Measurements from ENCODE around the gene DCAF7. TPM values are rescaled to one million over a fixed set of nuclear protein-coding genes. Genes with fewer than 3 reads are reported as not detected.

DCAF7 gene
- total RNA-seq, 4 donors from 2014 or later = 16.5 to 34.1 (median 22.0) TPM

- no peak overlapping the region for H3K27ac ChIP-seq
- H3K4me3 ChIP-seq = no peak overlapping the region
- intact Hi-C loops (cut with DNase I; ENCODE audit: low total_unique reads) (no loop called here), in situ Hi-C loops (cut with MboI; ENCODE audit: low sequenced_read_pairs in 4 of 4) (no loop called here)
- no peak for DNase-seq
- TF ChIP-seq CTCF (IDR thresholded peaks at IDR 0.05 in 4 of 5, conservative IDR thresholded peaks at IDR 0.05 in 1 of 5) (no peak), POLR2A (IDR thresholded peaks at IDR 0.05) (no peak)
- H3K27me3 ChIP-seq = no peaks in the 10 kb centered on the region
- no peaks in the 10 kb centered on the region for H3K9me3 ChIP-seq
- H3K36me3 ChIP-seq = no peaks in the 10 kb centered on the region
- ATAC-seq = no peak
- peaks cover 23 to 24% of the 10 kb centered on the region in 2 donors for H3K4me1 ChIP-seq
These were observed 8.2 kb downstream of the DCAF7 start for GRCh38 chr17:63558441-63558840.

DNA sequence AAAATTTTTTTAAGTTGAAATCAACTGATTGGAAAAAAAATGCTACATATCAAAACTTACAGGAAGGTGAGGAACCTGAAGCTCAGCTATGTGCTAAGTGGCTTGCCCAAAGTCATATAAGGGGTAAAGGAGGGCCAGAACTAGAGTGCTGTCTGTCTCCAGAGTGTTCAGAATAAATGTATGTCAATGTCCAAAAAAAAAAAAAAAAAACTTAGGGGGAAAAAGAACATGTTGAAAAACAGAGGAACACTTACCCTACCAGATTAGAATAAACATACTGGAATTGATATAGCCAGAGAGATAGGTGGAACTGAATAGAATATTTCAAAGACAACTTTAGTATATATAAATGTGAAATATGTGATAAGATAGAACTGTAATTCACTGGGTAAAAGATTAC lies 11.5 kb downstream of the DCAF7 start:
- Histone ChIP-seq H3K36me3 (no peaks in the 10 kb centered on the region), H3K4me1 (peaks cover 3% of the 10 kb centered on the region in 2 donors), H3K27ac (no peak overlapping the region), H3K9me3 (no peaks in the 10 kb centered on the region), H3K27me3 (no peaks in the 10 kb centered on the region), H3K4me3 (no peak overlapping the region)
- TF ChIP-seq POLR2A (IDR thresholded peaks at IDR 0.05) (no peak), CTCF (IDR thresholded peaks at IDR 0.05 in 4 of 5, conservative IDR thresholded peaks at IDR 0.05 in 1 of 5) (no peak)
- in situ Hi-C loops (cut with MboI; ENCODE audit: low sequenced_read_pairs in 4 of 4) = no loop called here
- intact Hi-C loops (cut with DNase I; ENCODE audit: low total_unique reads) = no loop called here
- DNase-seq = no peak
- no peak for ATAC-seq

DNA sequence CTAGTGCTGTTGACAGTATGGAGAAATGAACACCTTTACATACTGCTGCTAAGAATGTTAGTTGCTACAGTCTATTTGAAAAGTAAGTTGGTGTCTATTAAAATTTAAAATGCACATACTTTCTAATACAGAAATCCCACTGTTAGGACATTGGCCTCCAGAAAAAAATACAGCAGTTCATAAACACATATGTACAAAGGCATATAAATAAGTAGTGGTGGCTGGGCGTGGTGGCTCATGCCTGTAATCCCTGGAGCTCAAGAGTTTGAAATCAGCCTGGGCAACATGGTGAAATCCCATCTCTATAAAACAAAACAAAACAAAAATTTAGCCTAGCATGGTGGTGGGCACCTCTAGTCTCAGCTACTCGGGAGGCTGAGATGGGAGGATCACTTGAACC lies 13.1 kb downstream of the DCAF7 start:
- Histone ChIP-seq H3K36me3 (no peaks in the 10 kb centered on the region), H3K4me3 (no peak overlapping the region), H3K4me1 (peaks cover 0 to 3% of the 10 kb centered on the region in 2 donors), H3K27me3 (no peaks in the 10 kb centered on the region), H3K9me3 (no peaks in the 10 kb centered on the region), H3K27ac (no peak overlapping the region)
- TF ChIP-seq POLR2A (IDR thresholded peaks at IDR 0.05) = no peak
- TF ChIP-seq CTCF (IDR thresholded peaks at IDR 0.05 in 4 of 5, conservative IDR thresholded peaks at IDR 0.05 in 1 of 5) = no peak
- in situ Hi-C loops (cut with MboI; ENCODE audit: low sequenced_read_pairs in 4 of 4) (no loop called here), intact Hi-C loops (cut with DNase I; ENCODE audit: low total_unique reads) (no loop called here)
- ATAC-seq = no peak
- no peak for DNase-seq

DNA sequence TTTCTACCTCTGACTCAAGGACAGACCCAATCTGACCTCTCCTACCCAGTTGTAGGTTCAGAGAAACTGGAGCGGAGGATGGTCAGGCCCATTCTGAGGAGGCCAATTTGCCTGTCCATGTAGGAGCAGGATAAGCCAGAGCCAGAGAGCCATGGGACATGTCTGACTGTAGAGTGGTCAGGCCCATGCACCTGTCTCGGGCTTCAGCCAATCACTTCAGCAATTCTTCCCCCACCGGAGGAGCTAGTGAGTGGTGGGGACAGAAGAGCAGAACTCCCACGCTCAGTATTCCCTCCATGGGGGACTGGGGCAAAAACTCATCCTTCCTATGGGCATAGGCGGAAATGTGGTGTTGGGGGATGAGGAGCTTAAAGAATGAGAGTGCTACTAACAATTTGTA lies 14.3 kb downstream of the DCAF7 start:
- no peak overlapping the region for H3K27ac ChIP-seq
- DNase-seq (no peak), ATAC-seq (no peak)
- in situ Hi-C loops (cut with MboI; ENCODE audit: low sequenced_read_pairs in 4 of 4) (no loop called here), intact Hi-C loops (cut with DNase I; ENCODE audit: low total_unique reads) (no loop called here)
- no peaks in the 10 kb centered on the region for H3K36me3 ChIP-seq
- no peak for TF ChIP-seq POLR2A (IDR thresholded peaks at IDR 0.05)
- TF ChIP-seq CTCF (IDR thresholded peaks at IDR 0.05 in 4 of 5, conservative IDR thresholded peaks at IDR 0.05 in 1 of 5) = no peak
- no peaks in the 10 kb centered on the region for H3K27me3 ChIP-seq
- no peaks in the 10 kb centered on the region for H3K9me3 ChIP-seq
- no peak overlapping the region for H3K4me3 ChIP-seq
- peaks cover 0 to 3% of the 10 kb centered on the region in 2 donors for H3K4me1 ChIP-seq

- no peaks in the 10 kb centered on the region for H3K27me3 ChIP-seq
- peaks cover 3 to 4% of the 10 kb centered on the region in 2 donors for H3K4me1 ChIP-seq
- no peak overlapping the region for H3K4me3 ChIP-seq
- ATAC-seq = no peak
- in situ Hi-C loops (cut with MboI; ENCODE audit: low sequenced_read_pairs in 4 of 4) (no loop called here), intact Hi-C loops (cut with DNase I; ENCODE audit: low total_unique reads) (no loop called here)
- H3K27ac ChIP-seq = no peak overlapping the region
- no peak for DNase-seq
- H3K36me3 ChIP-seq = no peaks in the 10 kb centered on the region
- no peaks in the 10 kb centered on the region for H3K9me3 ChIP-seq
- TF ChIP-seq POLR2A (IDR thresholded peaks at IDR 0.05) (no peak), CTCF (IDR thresholded peaks at IDR 0.05 in 4 of 5, conservative IDR thresholded peaks at IDR 0.05 in 1 of 5) (no peak)
These were observed 17.0 kb downstream of the DCAF7 start for GRCh38 chr17:63567229-63567628.

Data from gastrocnemius medialis (tissue), 4 donors.